Osteoblast (primary cell): ENCODE measurements around the gene ADCY4. TPM values are rescaled to one million over a fixed set of nuclear protein-coding genes. Genes with fewer than 3 reads are reported as not detected.

ENCODE experiments used
- DNase-seq: peaks from one replicate; pipeline ENCODE4 v3.0.0; 2011; ENCODE audit warnings: low spot score, mixed read lengths; ENCODE audit not compliant: insufficient read length; ENCODE audit errors: missing footprints
- H2AFZ ChIP-seq: 2 replicates; pipeline ENCODE4 v1.6.0; 2011; ENCODE audit warnings: mild to moderate bottlenecking, low read length
- H3K27ac ChIP-seq: 2 replicates; pipeline ENCODE4 v1.5.1; 2011; ENCODE audit warnings: mild to moderate bottlenecking, low read depth, low read length, moderate library complexity
- H3K27me3 ChIP-seq: 2 replicates; pipeline ENCODE4 v1.6.0; 2012; ENCODE audit warnings: mild to moderate bottlenecking, control low read depth, inconsistent platforms, low read length, moderate library complexity; ENCODE audit not compliant: insufficient read depth
- H3K36me3 ChIP-seq: 2 replicates; pipeline ENCODE4 v1.5.1; 2011; ENCODE audit warnings: mild to moderate bottlenecking, low read length, control low read depth, moderate library complexity; ENCODE audit not compliant: insufficient read depth
- H3K4me1 ChIP-seq: 2 replicates; pipeline ENCODE4 v1.5.1; 2011; ENCODE audit warnings: mild to moderate bottlenecking, low read length, control low read depth, moderate library complexity; ENCODE audit not compliant: insufficient read depth
- H3K4me2 ChIP-seq: 2 replicates; pipeline ENCODE4 v1.6.0; 2011; ENCODE audit warnings: mild to moderate bottlenecking, low read length; ENCODE audit not compliant: insufficient read depth
- H3K4me3 ChIP-seq: fragments of 200-600 bp; sonication (generic); 3 replicates; pipeline ENCODE4 v1.5.1; 2012; ENCODE audit warnings: mild to moderate bottlenecking, low read length, inconsistent platforms; ENCODE audit not compliant: insufficient read depth
- H3K79me2 ChIP-seq: 2 replicates; pipeline ENCODE4 v1.6.0; 2012; ENCODE audit warnings: mild to moderate bottlenecking, low read length, control low read depth, inconsistent platforms; ENCODE audit not compliant: insufficient read depth
- H3K9me3 ChIP-seq: 2 replicates; pipeline ENCODE4 v1.5.1; 2011; ENCODE audit warnings: low read depth, low read length, control low read depth
- H4K20me1 ChIP-seq: 2 replicates; pipeline ENCODE4 v1.6.0; 2012; ENCODE audit warnings: mild to moderate bottlenecking, low read length, control low read depth; ENCODE audit not compliant: insufficient read depth
- small RNA-seq: library from RNA; depleted of rRNA; stranded (forward); fragments of <200 nt; gene quantifications from one replicate; pipeline ENCODE3, GENCODE V24; 2012
- total RNA-seq: library from RNA; depleted of rRNA; stranded (reverse); fragments of >200 nt; gene quantifications from 2 replicates; pipeline ENCODE4 v1.2.3, GENCODE V29; 2012
- TF ChIP-seq, protein P1 (sequence below): IDR thresholded peaks from 2 replicates; pipeline ENCODE4 v1.5.1; 2011; ENCODE audit warnings: mild to moderate bottlenecking, low read depth, low read length, moderate library complexity; ENCODE audit errors: extremely low read depth

The ADCY4 gene
- total RNA-seq, 1 donor: 18.8 TPM

DNA sequence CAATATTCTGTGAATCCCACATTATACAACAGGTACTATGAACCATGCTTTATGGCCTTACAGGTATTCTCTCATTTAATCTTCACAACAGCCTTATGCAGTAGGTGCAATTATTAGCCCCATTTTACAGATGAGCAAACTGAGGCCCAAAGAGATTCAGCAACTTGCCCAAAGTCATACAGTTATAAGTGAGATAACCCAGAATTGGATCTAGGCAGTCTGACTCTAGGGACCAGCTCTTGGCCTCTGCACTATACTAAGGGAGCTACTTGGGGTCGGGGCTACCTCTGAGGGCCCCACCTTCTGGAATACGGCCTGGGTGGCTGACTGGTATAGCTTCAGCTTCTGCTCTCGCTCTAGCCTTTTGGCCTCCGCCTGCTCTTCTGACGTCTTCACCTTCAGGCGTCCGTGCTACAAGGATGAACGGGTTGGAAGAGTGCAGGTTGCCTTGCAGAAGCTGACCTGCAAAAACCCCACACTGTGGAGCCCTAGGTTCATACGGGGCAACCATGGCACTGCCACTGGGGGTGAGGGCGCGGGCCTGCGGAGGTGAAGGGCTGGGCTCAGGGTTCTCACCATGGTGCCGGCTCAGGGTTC, 64.2 kb downstream of the ADCY4 start:
- TF ChIP-seq, protein P1, sequence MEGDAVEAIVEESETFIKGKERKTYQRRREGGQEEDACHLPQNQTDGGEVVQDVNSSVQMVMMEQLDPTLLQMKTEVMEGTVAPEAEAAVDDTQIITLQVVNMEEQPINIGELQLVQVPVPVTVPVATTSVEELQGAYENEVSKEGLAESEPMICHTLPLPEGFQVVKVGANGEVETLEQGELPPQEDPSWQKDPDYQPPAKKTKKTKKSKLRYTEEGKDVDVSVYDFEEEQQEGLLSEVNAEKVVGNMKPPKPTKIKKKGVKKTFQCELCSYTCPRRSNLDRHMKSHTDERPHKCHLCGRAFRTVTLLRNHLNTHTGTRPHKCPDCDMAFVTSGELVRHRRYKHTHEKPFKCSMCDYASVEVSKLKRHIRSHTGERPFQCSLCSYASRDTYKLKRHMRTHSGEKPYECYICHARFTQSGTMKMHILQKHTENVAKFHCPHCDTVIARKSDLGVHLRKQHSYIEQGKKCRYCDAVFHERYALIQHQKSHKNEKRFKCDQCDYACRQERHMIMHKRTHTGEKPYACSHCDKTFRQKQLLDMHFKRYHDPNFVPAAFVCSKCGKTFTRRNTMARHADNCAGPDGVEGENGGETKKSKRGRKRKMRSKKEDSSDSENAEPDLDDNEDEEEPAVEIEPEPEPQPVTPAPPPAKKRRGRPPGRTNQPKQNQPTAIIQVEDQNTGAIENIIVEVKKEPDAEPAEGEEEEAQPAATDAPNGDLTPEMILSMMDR: no peak
- Histone ChIP-seq H3K79me2 (peaks cover 7% of the 10 kb centered on the region), H2AFZ (peak overlapping the region; percentile 99), H3K4me1 (peaks cover 6% of the 10 kb centered on the region), H3K36me3 (peaks cover 32% of the 10 kb centered on the region), H4K20me1 (no peaks in the 10 kb centered on the region), H3K4me2 (peak overlapping the region; percentile 94), H3K9me3 (no peaks in the 10 kb centered on the region), H3K4me3 (peak overlapping the region; percentile 100), H3K27me3 (no peaks in the 10 kb centered on the region), H3K27ac (peak overlapping the region; percentile 96)
- no peak for DNase-seq

DNA sequence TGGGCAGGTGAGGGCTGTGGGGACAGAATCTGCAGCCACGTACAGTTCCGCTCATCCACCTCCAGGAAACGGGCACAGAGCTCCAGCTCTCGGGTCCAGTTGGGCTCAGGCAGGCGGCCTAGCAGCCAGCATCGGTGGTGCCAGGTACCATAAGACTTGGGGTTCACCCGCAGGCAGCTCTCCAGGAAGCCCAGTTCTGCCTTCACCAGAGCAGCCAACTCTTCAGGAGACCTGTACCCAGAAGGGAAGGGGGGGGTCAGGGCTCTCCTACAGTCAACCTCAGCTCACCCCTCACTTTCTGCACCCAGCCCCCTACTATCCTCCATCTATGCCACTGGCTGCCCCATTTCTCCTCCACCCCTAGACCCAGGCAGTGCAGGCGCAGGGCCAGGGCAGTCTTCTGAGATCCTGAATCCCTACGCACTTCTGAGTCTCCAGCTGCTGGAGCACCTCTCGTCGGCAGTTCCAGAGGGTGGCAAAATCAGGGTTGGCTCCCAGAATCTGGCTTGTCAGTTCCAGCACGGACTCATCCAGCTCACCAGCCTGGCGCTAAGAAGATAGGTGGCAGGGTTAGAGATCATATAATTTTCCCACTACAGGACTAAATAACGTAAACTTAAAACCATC, 64.8 kb downstream of the ADCY4 start:
- Histone ChIP-seq H3K4me3 (no peak overlapping the region), H3K27me3 (no peaks in the 10 kb centered on the region)

DNA sequence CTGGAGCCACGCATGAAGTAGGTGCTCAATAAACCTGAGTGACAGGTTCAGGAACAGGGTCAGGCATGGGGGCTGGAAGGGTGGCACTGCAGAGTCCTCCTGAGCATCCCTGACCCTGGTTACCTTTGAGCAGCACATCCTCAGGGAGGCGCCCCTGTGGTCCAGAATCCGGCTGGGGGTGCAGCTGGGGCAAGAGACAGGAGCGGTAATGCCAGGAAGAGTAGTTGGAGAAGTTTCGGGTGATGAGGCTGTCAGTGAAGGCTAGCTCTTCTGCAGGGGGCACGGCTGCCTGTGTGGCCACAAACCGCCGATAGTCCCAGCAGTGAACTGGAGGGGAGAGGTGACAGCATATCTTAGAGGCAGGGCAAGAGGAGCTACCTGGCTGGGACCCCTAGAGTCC, 65.5 kb downstream of the ADCY4 start:
- peaks cover 38% of the 10 kb centered on the region for H3K36me3 ChIP-seq
- TF ChIP-seq, protein P1: no peak
- H2AFZ ChIP-seq: no peak overlapping the region
- DNase-seq: no peak
- H3K27me3 ChIP-seq: no peaks in the 10 kb centered on the region
- no peak overlapping the region for H3K27ac ChIP-seq
- H3K9me3 ChIP-seq: no peaks in the 10 kb centered on the region
- no peak overlapping the region for H3K4me2 ChIP-seq
- H3K4me1 ChIP-seq: peaks cover 6% of the 10 kb centered on the region
- no peak overlapping the region for H3K4me3 ChIP-seq
- H4K20me1 ChIP-seq: no peaks in the 10 kb centered on the region
- peaks cover 7% of the 10 kb centered on the region for H3K79me2 ChIP-seq

More for the DNA sequence above, 64.8 kb downstream of the ADCY4 start:
- TF ChIP-seq, protein P1: no peak
- Histone ChIP-seq H3K4me1 (peaks cover 6% of the 10 kb centered on the region), H4K20me1 (no peaks in the 10 kb centered on the region), H3K27ac (no peak overlapping the region), H3K79me2 (peaks cover 7% of the 10 kb centered on the region), H3K36me3 (peaks cover 37% of the 10 kb centered on the region), H3K4me2 (no peak overlapping the region), H2AFZ (no peak overlapping the region), H3K9me3 (no peaks in the 10 kb centered on the region)
- DNase-seq: no peak

Small RNA genes within 50 kb of the gene (small RNA-seq; reads per million reads assigned to genes)
- gene RF00026: not detected

Other genes with a start within 250 kb of the ADCY4 start
- 26.2 and 35.1 TPM in 2 replicates for gene PCK2, start 240.8 kb downstream of the ADCY4 start, total RNA-seq
- gene DCAF11, start 220.3 kb downstream of the ADCY4 start, total RNA-seq: 73.4 and 84.7 TPM in 2 replicates
- gene NRL, start 220.1 kb downstream of the ADCY4 start, total RNA-seq: 1.5 and 1.8 TPM in 2 replicates
- gene FITM1, start 204.4 kb downstream of the ADCY4 start, total RNA-seq: 0.29 and 0.72 TPM in 2 replicates
- gene PSME1, start 198.9 kb downstream of the ADCY4 start, total RNA-seq: 95.5 and 111 TPM in 2 replicates
- gene EMC9, start 193.5 kb downstream of the ADCY4 start, total RNA-seq: 6.9 and 9.1 TPM in 2 replicates
- gene PSME2, start 188.5 kb downstream of the ADCY4 start, total RNA-seq: 47.7 and 55.7 TPM in 2 replicates
- gene RNF31, start 187.6 kb downstream of the ADCY4 start, total RNA-seq: 43.9 and 49.6 TPM in 2 replicates
- 102 and 117 TPM in 2 replicates for gene IRF9, start 173.8 kb downstream of the ADCY4 start, total RNA-seq
- 3.3 and 3.5 TPM in 2 replicates for gene REC8, start 163.0 kb downstream of the ADCY4 start, total RNA-seq
- gene IPO4, start 146.3 kb downstream of the ADCY4 start, total RNA-seq: 38.9 and 47.0 TPM in 2 replicates
- gene TM9SF1, start 139.6 kb downstream of the ADCY4 start, total RNA-seq: 78.2 and 84.3 TPM in 2 replicates
- 0.36 TPM in 1 of 2 replicates, not detected in the other for gene TSSK4, start 129.4 kb downstream of the ADCY4 start, total RNA-seq
- gene CHMP4A, start 121.6 kb downstream of the ADCY4 start, total RNA-seq: 19.2 TPM in 2 replicates
- gene MDP1, start 119.0 kb downstream of the ADCY4 start, total RNA-seq: 14.1 and 14.8 TPM in 2 replicates
- gene NEDD8, start 102.7 kb downstream of the ADCY4 start, total RNA-seq: 56.3 and 69.1 TPM in 2 replicates
- 70.7 and 86.5 TPM in 2 replicates for gene GMPR2, start 102.1 kb downstream of the ADCY4 start, total RNA-seq
- gene TINF2, start 92.4 kb downstream of the ADCY4 start, total RNA-seq: 62.6 and 63.4 TPM in 2 replicates
- 0.36 and 1.2 TPM in 2 replicates for gene TGM1, start 71.9 kb downstream of the ADCY4 start, total RNA-seq
- 28.9 and 34.0 TPM in 2 replicates for gene RABGGTA, start 63.5 kb downstream of the ADCY4 start, total RNA-seq
- gene DHRS1, start 35.3 kb downstream of the ADCY4 start, total RNA-seq: 9.8 and 13.6 TPM in 2 replicates
- 17.4 and 21.0 TPM in 2 replicates for gene NOP9, start 35.2 kb downstream of the ADCY4 start, total RNA-seq
- gene CIDEB, start 27.1 kb downstream of the ADCY4 start, total RNA-seq: 0.36 and 0.59 TPM in 2 replicates
- 4.7 and 5.1 TPM in 2 replicates for gene LTB4R2, start 24.9 kb downstream of the ADCY4 start, total RNA-seq
- 1.2 and 1.8 TPM in 2 replicates for gene LTB4R, start 23.6 kb downstream of the ADCY4 start, total RNA-seq
- 9.1 and 11.9 TPM in 2 replicates for gene RIPK3, start 4.9 kb upstream of the ADCY4 start, total RNA-seq
- gene NFATC4, start 33.1 kb upstream of the ADCY4 start, total RNA-seq: 101 and 107 TPM in 2 replicates
- gene NYNRIN, start 63.9 kb upstream of the ADCY4 start, total RNA-seq: 7.2 and 9.1 TPM in 2 replicates
- 3.5 and 4.0 TPM in 2 replicates for gene CBLN3, start 94.6 kb upstream of the ADCY4 start, total RNA-seq
- gene KHNYN, start 94.9 kb upstream of the ADCY4 start, total RNA-seq: 58.6 and 62.5 TPM in 2 replicates
- gene SDR39U1, start 107.7 kb upstream of the ADCY4 start, total RNA-seq: 11.6 and 13.0 TPM in 2 replicates
- gene CMA1, start 173.2 kb upstream of the ADCY4 start, total RNA-seq: not detected in 2 replicates
- not detected in 2 replicates for gene CTSG, start 241.2 kb upstream of the ADCY4 start, total RNA-seq